ENCODE results near the gene SLC6A12.
A peak's percentile ranks its signal among the peaks of the same experiment; 100 is the strongest.

SLC6A12 gene

GRCh38 chr12:203462-204260 is 10.3 kb downstream of the SLC6A12 start:
- H3K36me3 ChIP-seq: no peaks in the 10 kb centered on the region
- H3K27me3 ChIP-seq (ENCODE audit: insufficient read depth, low read depth, severe bottlenecking): no peaks in the 10 kb centered on the region
- peak overlapping the region; percentile 37 for H3K4me3 ChIP-seq (ENCODE audit: low read depth, low read length)
- 0 out of 2 replicates have a peak, but pooled peaks have one; percentile 18 for TF ChIP-seq CTCF (IDR thresholded peaks at IDR 0.05; ENCODE audit: low read depth, low read length)
- H3K27ac ChIP-seq: no peak overlapping the region
- peak; percentile 43 for DNase-seq
- no peaks in the 10 kb centered on the region for H3K9me3 ChIP-seq (ENCODE audit: severe bottlenecking)

- Histone ChIP-seq H3K27me3 (ENCODE audit: insufficient read depth, low read depth, severe bottlenecking) (no peaks in the 10 kb centered on the region), H3K9me3 (ENCODE audit: severe bottlenecking) (no peaks in the 10 kb centered on the region), H3K4me3 (ENCODE audit: low read depth, low read length) (no peak overlapping the region), H3K27ac (no peak overlapping the region), H3K36me3 (no peaks in the 10 kb centered on the region)
- no peak for DNase-seq
- no peak for TF ChIP-seq CTCF (IDR thresholded peaks at IDR 0.05; ENCODE audit: low read depth, low read length)
Measured at GRCh38 chr12:203074-203461, 10.9 kb downstream of the SLC6A12 start.

GRCh38 chr12:202081-202731 is 11.8 kb downstream of the SLC6A12 start:
- Histone ChIP-seq H3K9me3 (ENCODE audit: severe bottlenecking) (no peaks in the 10 kb centered on the region), H3K36me3 (no peaks in the 10 kb centered on the region), H3K27ac (no peak overlapping the region), H3K27me3 (ENCODE audit: insufficient read depth, low read depth, severe bottlenecking) (no peaks in the 10 kb centered on the region), H3K4me3 (ENCODE audit: low read depth, low read length) (no peak overlapping the region)
- no peak for DNase-seq
- TF ChIP-seq CTCF (IDR thresholded peaks at IDR 0.05; ENCODE audit: low read depth, low read length): no peak

- Histone ChIP-seq H3K27me3 (ENCODE audit: insufficient read depth, low read depth, severe bottlenecking) (no peaks in the 10 kb centered on the region), H3K27ac (no peak overlapping the region), H3K9me3 (ENCODE audit: severe bottlenecking) (no peaks in the 10 kb centered on the region), H3K36me3 (no peaks in the 10 kb centered on the region), H3K4me3 (ENCODE audit: low read depth, low read length) (no peak overlapping the region)
- no peak for TF ChIP-seq CTCF (IDR thresholded peaks at IDR 0.05; ENCODE audit: low read depth, low read length)
- no peak for DNase-seq
Measured at GRCh38 chr12:201361-201760, 12.6 kb downstream of the SLC6A12 start.

GRCh38 chr12:198705-199104 is 15.3 kb downstream of the SLC6A12 start:
- no peaks in the 10 kb centered on the region for H3K27me3 ChIP-seq (ENCODE audit: insufficient read depth, low read depth, severe bottlenecking)
- DNase-seq: no peak
- no peaks in the 10 kb centered on the region for H3K9me3 ChIP-seq (ENCODE audit: severe bottlenecking)
- TF ChIP-seq CTCF (IDR thresholded peaks at IDR 0.05; ENCODE audit: low read depth, low read length): no peak
- H3K36me3 ChIP-seq: no peaks in the 10 kb centered on the region
- H3K27ac ChIP-seq: no peak overlapping the region
- no peak overlapping the region for H3K4me3 ChIP-seq (ENCODE audit: low read depth, low read length)
